GM19372 (cell line): ENCODE results near the gene BHLHA9.
"Not testable (repeated sequence)": the region's sequence is repeated elsewhere in the genome, so short reads cannot be mapped to it uniquely, and the experiment has no call there.

Experiments
- ATAC-seq: cut with Tn5 transposase; IDR thresholded peaks from one replicate; pipeline ENCODE4 v1.9.1; 2021; ENCODE audit warnings: mild to moderate bottlenecking, low read depth, moderate library complexity; ENCODE audit not compliant: unreplicated experiment

Gene BHLHA9

DNA sequence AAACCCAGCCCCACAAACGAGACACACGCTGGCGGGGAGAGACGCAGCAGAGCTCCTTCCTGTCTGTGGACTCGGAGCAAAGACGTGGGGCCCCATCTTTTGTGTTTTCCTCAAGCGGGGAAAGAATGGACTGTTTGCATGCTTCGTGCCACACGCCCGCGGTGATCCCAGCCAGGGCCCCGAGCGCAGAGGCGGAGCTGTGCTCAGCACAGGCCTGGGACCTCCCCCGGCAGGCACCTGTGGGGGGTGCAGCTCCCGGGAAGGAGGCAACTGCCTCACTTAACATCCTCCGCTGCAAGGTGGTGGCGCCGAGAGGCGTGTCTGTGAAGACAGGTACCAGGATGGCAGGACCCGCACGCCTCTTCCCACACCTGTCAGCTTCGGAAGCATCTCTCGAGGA is 28.4 kb downstream of the BHLHA9 start:
- ATAC-seq = no peak

DNA sequence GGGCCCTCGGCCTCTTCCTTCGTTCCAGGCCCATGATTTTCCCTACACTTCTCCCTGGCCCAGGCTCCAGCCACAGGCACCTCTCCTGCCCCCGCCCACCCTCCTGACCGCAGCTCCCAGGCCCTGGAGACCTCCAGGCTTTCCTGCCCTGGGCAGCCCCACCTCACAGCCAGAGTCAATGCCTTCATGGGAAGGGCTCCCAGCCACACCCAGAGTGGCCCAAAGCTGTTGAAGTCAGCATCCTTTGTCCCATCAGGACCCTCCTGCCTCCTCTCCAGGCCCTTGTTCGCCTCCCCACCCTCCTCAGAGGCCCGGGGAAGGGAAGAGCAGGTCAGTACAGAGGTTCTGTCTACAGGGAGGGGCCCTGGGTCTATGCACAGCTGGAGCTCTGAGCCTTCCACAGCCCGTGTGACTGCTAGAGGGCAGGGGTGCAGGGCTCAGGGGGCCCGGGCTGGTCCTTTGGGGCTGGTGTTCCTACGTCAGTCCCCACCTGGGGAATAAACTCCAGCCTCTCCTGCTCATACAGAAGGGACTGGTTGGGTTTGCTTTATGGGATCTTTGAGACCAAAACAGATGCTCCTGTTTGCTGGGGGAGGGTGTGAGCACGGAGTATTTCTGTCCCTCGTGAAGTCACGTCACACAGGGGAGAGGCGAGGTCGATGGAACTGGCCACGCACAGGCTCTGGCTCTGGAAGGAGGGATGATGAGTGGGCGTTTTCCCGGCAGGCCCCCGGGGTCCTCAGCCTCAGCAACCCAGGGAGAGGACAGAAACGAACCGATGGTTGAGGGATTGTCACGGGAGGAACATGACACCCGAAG is 29.5 kb downstream of the BHLHA9 start:
- ATAC-seq = no peak

DNA sequence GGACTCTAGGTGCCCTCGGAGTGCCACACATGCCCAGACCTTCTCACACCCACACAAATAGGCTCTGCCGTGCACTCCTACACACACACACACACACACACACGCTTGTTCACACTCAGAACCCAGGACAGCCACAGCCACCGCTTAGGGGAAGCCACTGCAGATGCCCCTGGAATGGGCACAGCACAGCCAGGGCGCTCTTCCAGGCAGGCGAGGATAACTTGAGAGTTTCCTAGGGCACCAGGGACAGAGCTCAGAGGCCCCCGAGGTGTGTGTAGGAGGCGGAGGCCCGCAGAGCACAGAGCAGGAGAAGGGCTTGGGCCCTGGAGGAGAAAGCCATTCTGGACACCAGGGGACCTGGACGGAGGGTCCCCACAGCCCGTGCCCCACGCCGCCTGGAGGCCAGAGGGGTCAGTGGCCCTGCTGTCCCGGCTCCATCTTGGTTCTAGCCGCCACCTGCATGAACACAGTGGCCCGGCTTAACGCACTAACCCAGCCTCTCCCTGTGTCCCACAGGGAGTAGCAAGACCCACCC is 30.2 kb downstream of the BHLHA9 start:
- ATAC-seq = no peak

DNA sequence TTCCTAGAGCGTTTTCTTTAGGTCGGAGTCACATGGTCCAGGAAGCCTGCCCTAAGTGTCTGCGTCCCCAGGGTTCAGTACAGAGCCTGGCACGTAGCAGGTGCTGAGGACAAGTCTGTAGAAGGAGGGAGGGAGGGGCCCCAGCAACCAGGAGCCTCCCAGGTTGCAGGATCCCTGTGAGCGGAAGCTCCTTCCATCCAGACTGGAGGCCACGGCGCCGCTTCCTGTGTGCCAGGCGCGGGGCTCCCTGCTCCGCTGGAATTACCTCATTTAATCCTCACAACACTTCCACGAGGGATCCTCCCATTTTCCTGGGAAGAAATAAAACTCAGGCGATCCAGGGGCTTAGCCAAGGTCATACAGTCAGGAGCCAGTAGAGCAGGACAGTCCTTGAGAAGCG is 31.3 kb downstream of the BHLHA9 start:
- no peak for ATAC-seq

DNA sequence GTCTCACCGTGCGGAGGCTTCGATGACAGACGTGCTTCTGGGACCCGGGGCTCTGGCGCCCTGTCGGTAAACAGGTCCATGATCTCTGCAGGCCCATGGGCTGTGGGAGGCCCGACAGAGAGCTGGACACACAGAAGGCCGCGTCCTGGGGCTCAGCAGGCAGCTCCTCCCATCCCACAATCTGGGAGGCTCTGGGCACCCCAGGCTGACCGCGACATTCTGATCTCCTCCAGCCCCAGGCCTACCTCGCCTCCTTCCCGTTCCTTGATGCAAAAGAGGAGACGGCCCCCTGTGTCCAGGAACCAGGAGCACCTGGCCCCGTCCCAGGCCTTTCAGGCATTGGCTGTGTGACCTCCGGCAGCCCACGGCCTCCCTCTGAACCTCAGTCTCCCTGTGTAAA is 32.5 kb downstream of the BHLHA9 start:
- ATAC-seq = no peak

DNA sequence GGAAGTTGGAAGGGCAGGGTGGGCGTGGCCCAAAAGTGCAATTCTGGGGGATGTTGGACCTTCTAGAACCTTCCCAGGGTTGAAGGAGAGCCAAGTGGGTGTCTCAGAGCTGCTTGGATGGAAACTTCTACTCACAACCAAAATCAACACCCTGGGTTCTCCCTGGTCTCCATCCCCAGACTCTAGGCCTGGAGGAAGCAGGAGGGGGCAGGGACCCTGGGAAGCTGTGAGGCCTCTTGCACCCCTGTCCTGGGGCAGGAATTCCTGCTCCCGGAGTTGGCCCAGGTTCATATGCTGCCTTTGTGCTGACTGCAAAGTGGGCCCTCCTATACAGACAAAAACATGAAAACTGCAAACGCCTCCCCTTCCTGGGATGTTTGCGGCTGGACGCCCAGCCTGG is 34.3 kb downstream of the BHLHA9 start:
- no peak for ATAC-seq

DNA sequence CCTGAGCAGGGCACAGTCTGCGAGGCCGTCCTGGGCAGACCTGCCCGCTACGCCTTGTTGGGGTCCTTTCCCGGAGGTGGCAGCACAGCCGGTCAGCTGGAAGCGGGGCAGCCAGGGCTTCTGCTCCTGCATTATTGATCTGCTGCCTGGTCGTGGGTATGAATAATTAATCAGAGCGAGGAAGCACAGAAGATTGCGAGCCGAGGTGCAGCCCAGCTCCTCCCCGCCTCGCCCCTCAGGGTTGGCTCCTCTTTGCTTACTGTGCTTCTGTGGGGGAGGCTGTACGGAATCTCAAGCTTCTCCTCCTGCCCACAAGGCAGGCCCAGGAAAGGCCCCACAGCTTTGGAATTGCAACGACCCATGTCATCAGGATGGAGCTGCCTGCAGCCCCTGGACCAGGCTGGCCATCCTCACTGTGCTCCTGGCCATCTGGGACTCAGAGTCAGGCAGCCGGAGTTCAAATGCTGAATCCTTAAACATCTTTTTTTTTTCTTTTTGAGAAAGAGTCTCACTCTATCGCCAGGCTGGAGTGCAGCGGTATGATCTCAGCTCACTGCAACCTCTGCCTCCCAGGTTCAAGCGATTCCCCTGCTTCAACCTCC is 34.8 kb downstream of the BHLHA9 start:
- ATAC-seq = no peak

DNA sequence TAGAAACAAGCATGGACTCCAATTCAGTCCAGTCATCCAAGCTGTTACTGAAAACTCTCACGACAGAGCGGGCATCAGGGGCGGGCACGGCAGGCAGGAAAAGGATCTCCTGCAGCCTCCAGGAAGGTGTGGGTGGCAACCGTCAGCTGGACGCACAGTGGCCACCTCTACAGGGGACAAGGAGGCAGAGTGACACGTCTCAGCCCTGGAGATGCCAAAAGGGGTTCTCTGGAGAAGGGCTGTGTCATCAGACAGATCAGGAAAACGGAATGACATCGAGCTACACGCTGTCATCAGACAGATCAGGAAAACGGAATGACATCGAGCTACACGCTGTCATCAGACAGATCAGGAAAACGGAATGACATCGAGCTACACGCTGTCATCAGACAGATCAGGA is 37.6 kb downstream of the BHLHA9 start:
- ATAC-seq = not testable (repeated sequence)

DNA sequence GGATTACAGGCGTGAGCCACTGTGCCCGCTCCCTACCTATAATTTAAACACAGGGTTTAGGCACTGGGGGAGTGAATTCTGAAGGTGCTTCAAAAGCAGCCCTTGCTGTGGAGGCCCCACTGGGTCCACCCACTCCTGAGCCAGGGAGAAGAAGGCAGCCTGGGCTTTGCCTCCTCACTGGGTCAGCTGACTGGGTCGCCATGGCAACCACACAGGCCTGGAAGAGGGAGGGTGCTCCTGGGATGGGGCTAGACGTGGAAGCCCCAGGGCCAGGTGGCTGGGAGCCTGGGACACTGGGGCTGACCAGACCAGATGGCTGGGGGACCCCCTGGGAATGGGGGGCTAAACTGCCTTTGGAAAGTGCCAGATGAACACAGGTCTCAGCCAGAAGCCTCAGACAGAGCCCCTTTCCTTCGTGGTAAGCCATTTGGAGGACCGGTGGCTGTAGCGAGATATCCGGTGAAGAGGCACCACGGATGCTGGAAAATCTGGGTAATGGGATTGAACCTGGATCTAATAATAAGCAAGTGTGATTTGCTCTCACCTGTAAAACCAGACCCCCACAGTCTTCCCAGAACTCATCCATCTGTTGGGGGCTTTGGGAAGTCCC is 42.1 kb downstream of the BHLHA9 start:
- no peak for ATAC-seq

DNA sequence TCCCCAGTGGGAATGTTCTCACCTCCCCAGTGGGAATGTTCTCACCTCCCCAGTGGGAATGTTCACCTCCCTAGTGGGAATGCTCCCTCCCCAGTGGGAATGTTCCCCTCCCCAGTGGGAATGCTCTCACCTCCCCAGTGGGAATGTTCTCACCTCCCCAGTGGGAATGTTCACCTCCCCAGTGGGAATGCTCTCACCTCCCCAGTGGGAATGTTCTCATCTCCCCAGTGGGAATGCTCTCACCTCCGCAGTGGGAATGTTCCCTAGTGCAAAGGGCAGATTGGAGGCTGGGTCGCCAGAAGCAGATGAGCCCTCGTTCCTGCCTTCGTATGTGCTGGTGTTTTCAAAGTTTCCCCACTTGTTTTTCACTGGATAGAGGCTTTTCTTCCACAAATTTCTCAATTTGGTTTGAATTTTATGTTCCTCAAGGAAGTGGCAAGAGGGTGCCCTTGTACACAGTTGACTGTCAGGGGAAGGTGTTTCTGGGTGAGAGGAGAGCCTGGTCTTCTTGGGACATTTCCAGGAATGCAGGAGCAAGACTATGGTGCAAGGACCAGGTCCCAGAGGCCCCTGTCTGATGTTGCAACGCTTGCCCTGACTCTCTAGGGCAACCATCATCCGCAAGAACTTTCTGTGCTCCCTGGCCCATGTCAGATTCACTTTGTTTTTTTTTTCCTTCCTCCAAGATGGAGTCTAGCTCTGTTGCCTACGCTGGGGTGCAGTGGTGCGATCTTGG is 43.2 kb downstream of the BHLHA9 start:
- no peak for ATAC-seq

DNA sequence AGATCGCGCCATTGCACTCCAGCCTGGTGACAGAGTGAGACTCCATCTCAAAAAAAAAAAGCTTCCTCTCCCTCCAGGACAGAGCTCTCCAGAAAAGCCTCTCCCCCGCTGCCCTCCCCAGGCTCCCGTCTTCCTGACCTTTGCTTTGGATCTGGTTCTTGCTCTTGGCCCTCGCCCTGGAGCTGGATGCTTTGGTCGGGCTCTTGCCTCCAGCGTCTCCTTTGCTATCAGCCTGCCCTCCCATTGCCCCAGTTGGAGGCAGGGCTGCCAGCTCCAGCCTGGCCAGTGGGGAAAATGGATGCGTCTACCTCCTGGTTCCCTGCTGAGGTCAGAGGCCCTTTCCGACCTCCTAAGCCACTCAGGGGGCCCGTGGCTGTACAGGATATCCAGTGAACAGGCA is 45.2 kb downstream of the BHLHA9 start:
- ATAC-seq = no peak

DNA sequence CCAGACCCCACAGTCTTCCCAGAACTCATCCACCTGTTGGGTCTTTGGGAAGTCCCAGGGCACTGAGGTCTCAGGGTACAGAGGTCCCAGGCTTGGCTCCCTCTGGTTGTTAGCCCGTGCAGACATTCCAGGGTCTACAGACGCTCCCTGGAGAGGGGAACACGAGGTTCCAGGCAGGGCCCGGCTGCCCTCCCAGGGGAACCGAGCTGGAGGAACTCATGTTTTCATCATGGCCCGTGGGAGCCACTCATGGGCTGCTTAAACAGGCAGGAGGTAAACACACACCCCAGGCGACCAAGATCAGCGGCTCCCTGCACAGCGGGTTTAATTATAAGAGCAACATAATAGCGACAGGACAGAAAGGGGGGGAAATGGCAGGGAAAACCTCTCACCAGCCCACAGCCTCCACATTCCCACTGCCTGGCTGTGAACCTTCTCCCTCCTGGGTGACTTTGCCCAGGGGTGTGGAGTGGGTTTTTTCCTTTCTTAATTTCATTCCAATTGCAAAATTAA is 45.7 kb downstream of the BHLHA9 start:
- ATAC-seq = no peak
